Esophagus (tissue), 2 donors: Measurements from ENCODE around the gene SIRT3. TPM values are rescaled to one million over a fixed set of nuclear protein-coding genes. Genes with fewer than 3 reads are reported as not detected.

Source experiments
- H3K27ac ChIP-seq, 2 donors: one replicate each; pipeline ENCODE4 v1.5.1; 2013; ENCODE audit warnings: low read depth in 2 of 2, mild to moderate bottlenecking in 2 of 2, inconsistent platforms in 1 of 2, low read length in 1 of 2, moderate library complexity in 1 of 2
- H3K27me3 ChIP-seq, 2 donors: one replicate each; pipeline ENCODE4 v1.6.1; 2013; ENCODE audit warnings: low read length in 2 of 2, control low read depth in 1 of 2, mild to moderate bottlenecking in 1 of 2; ENCODE audit not compliant: insufficient read depth in 2 of 2, control insufficient read depth in 1 of 2
- H3K36me3 ChIP-seq, 2 donors: one replicate each; pipeline ENCODE4 v1.6.1; 2013; ENCODE audit warnings: low read length in 1 of 2; ENCODE audit not compliant: control insufficient read depth in 2 of 2, insufficient read depth in 2 of 2
- H3K4me1 ChIP-seq, 2 donors: one replicate each; pipeline ENCODE4 v1.6.1; 2013; ENCODE audit warnings: low read length in 1 of 2; ENCODE audit not compliant: control insufficient read depth in 2 of 2, insufficient read depth in 2 of 2
- H3K4me3 ChIP-seq, 2 donors: one replicate each; pipeline ENCODE4 v1.5.1; 2013; ENCODE audit warnings: low read length in 2 of 2, mild to moderate bottlenecking in 2 of 2, low read depth in 1 of 2, moderate library complexity in 1 of 2
- H3K9me3 ChIP-seq, 2 donors: one replicate each; pipeline ENCODE4 v1.6.1; 2013; ENCODE audit warnings: mild to moderate bottlenecking in 2 of 2, low read depth in 1 of 2, low read length in 1 of 2, moderate library complexity in 1 of 2; ENCODE audit not compliant: control insufficient read depth in 2 of 2, insufficient read depth in 1 of 2
- WGBS, 2 donors: extraction: QIAGEN DNeasy Blood & Tissue Kit; methylation state at CpG; one replicate each; pipeline ENCODE4 v1.1.7; 2013; 5-methylcytosine and 5-hydroxymethylcytosine counted together
- polyA plus RNA-seq, 2 donors: library from polyadenylated mRNA; stranded (reverse); fragments of 200-250 nt; gene quantifications; one replicate each; pipeline ENCODE4 v1.2.3, GENCODE V29; 2013
- donor health status: healthy with polysubstance abuse.
- donor health status: Bipolar disorder and iron deficiency.

SIRT3 gene
- polyA plus RNA-seq, 2 donors, result 7.9 to 13.5 TPM

DNA sequence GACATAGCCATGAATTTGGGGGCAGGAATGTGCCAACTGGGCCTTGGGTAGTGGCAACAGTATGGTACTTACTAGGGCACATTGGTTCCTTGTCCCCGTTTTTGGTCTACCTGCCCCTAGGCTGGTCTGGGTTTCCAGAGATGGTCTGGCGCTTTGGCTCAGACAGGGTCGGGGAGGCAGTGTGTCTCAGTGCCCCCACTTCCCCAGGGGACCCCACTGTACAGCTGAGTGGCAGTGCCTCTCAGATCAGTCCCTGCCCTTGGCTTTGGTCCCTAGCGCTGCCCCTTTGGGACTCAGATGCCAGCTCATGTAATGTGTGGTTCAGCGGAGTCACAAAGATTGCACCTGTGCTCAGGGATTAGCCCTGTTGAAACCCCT, 25.4 kb downstream of the SIRT3 start:
- no peaks in the 10 kb centered on the region for H3K9me3 ChIP-seq
- no peak overlapping the region for H3K27ac ChIP-seq
- peaks cover 12 to 49% of the 10 kb centered on the region in 2 donors for H3K36me3 ChIP-seq
- no peaks in the 10 kb centered on the region for H3K27me3 ChIP-seq
- 90 to 96% methylated on average over 5 of the region's 5 CpGs for WGBS, 2 donors
- H3K4me1 ChIP-seq, result peaks cover 8 to 22% of the 10 kb centered on the region in 2 donors
- H3K4me3 ChIP-seq, result no peak overlapping the region

DNA sequence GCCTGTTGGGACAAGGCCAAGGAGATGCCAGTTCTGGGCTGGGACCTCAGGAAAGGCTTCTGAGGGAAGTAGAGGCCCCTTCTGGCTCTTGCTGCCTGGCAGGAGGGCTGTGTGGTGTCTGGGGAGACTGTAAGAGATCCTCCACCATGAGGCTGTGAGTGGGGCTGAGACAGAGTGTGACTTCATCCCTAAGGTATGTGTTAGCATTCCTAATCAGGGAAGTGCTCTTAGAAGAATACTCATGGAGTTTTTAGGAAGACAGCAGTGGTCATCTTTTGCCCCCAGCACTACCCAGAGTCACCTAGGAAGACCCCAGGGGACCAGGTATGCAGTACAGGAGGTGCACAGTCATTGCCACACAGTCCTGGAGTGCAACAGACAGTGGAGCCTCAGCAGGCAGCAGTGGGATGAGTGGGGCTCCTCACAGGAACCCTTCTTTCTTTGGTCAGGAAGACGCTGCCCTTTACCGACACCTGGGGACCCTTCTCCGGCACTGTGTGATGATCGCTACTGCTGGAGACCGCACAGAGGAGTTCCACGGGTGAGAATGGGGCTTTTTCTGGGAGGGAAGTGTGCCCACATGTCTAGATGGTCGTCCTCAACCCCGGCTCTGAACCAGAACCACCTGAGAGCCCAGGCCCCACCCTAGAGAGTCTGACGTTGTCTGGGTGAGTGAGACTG, 25.9 kb downstream of the SIRT3 start:
- Histone ChIP-seq H3K4me3 (no peak overlapping the region), H3K36me3 (peaks cover 12 to 48% of the 10 kb centered on the region in 2 donors), H3K9me3 (no peaks in the 10 kb centered on the region), H3K4me1 (peaks cover 8 to 27% of the 10 kb centered on the region in 2 donors), H3K27me3 (no peaks in the 10 kb centered on the region), H3K27ac (peak overlapping the region in 1 of 2 donors; percentile 42)
- WGBS, 2 donors, result 86 to 88% methylated on average over 9 of the region's 9 CpGs

GRCh38 chr11:209275-210121, 26.6 kb downstream of the SIRT3 start:
- H3K4me3 ChIP-seq, result peak overlapping the region; percentile 78 to 92
- peaks cover 17 to 52% of the 10 kb centered on the region in 2 donors for H3K36me3 ChIP-seq
- 45 to 48% methylated on average over 29 of the region's 29 CpGs for WGBS, 2 donors

GRCh38 chr11:208917-209260, 27.3 kb downstream of the SIRT3 start:
- Histone ChIP-seq H3K4me1 (peaks cover 8 to 25% of the 10 kb centered on the region in 2 donors), H3K36me3 (peaks cover 18 to 52% of the 10 kb centered on the region in 2 donors), H3K27me3 (no peaks in the 10 kb centered on the region), H3K9me3 (no peaks in the 10 kb centered on the region), H3K4me3 (peak overlapping the region; percentile 78 to 92), H3K27ac (peak overlapping the region; percentile 97 to 100)
- 1% methylated on average over 24 to 26 of the region's 26 CpGs for WGBS, 2 donors

More at GRCh38 chr11:209275-210121, 26.6 kb downstream of the SIRT3 start:
- H3K9me3 ChIP-seq, result no peaks in the 10 kb centered on the region
- H3K27me3 ChIP-seq, result no peaks in the 10 kb centered on the region
- H3K27ac ChIP-seq, result peak overlapping the region; percentile 74 to 97
- H3K4me1 ChIP-seq, result peaks cover 8 to 27% of the 10 kb centered on the region in 2 donors

- H3K4me3 ChIP-seq, result peak overlapping the region; percentile 78 to 92
- no peaks in the 10 kb centered on the region for H3K9me3 ChIP-seq
- H3K36me3 ChIP-seq, result peaks cover 15 to 55% of the 10 kb centered on the region in 2 donors
- H3K27ac ChIP-seq, result peak overlapping the region; percentile 97 to 100
- H3K27me3 ChIP-seq, result no peaks in the 10 kb centered on the region
- 0% methylated on average over 57 of the region's 57 CpGs for WGBS, 2 donors
- peaks cover 10 to 25% of the 10 kb centered on the region in 2 donors for H3K4me1 ChIP-seq
Observed at GRCh38 chr11:208181-208916, 27.8 kb downstream of the SIRT3 start.

DNA sequence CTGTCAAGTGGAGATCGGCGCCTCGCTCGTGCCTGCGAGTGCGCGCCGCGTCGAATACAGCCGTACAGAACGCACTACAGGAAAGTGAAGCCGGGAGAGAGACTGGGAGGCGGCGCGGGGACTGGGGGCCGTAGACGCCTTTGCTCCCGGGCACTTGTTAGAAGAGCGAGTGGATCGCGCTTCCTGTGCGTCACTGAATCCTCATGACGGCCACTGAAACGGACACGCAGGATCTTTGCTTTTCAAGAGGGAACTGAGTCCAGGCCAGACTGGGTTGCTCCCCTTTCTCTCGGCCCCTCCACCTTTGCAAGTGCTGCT, 28.3 kb downstream of the SIRT3 start:
- Histone ChIP-seq H3K27ac (peak overlapping the region; percentile 97 to 100), H3K4me1 (peaks cover 12 to 25% of the 10 kb centered on the region in 2 donors), H3K4me3 (peak overlapping the region; percentile 78 to 92), H3K36me3 (peaks cover 13 to 53% of the 10 kb centered on the region in 2 donors), H3K27me3 (no peaks in the 10 kb centered on the region), H3K9me3 (no peaks in the 10 kb centered on the region)
- 0% methylated on average over 27 of the region's 27 CpGs for WGBS, 2 donors

DNA sequence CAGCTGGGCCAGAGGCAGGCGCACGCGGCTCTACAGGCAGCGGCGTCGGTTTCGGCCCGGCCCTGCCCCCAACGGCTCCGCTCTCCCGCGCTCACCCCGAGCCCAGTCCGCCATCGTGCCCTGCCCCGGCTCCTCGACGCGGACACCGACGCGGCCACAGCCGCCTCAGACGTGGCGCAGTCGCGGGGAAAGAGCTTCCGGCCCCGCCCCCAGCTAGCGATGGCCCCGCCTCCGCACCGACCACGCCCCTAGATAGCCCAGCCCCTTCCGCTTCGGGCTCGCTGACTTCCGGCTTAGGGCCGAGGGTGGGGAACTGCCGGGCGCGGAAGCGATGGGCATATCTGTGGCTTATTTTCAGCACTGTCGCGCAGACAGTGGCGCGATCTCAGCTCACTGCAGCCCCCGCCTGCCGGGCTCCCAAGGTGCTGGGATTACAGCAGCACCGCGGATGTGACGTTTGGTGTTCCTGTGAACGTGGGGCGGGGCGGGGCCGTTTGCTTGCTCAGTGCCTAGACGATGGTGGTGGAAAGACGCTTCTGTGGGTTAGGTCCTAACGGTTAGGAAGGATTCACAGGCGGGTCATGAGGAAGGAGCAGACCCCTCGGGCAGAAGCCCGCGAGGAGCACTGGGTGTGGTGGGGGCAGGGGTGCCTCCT, 28.8 kb downstream of the SIRT3 start, which contains the start of the genes BET1L and RIC8A:
TSS of gene BET1L (minus strand) at position 192 of the 655 bp plus-strand sequence. CDS start at position 114, 78 bp downstream.
TSS of gene RIC8A (plus strand) at position 501 of the 655 bp plus-strand sequence. CDS start 1,147 bp downstream, outside the sequence.
- peaks cover 12 to 23% of the 10 kb centered on the region in 2 donors for H3K4me1 ChIP-seq
- WGBS, 2 donors, result 0% methylated on average over 63 of the region's 63 CpGs
- H3K27me3 ChIP-seq, result no peaks in the 10 kb centered on the region
- peak within 1 kb of the TSS; percentile 78 to 92 for H3K4me3 ChIP-seq
- H3K27ac ChIP-seq, result peak within 1 kb of the TSS; percentile 97 to 100
- H3K36me3 ChIP-seq, result peaks cover 12 to 48% of the 10 kb centered on the region in 2 donors
- H3K9me3 ChIP-seq, result no peaks in the 10 kb centered on the region

DNA sequence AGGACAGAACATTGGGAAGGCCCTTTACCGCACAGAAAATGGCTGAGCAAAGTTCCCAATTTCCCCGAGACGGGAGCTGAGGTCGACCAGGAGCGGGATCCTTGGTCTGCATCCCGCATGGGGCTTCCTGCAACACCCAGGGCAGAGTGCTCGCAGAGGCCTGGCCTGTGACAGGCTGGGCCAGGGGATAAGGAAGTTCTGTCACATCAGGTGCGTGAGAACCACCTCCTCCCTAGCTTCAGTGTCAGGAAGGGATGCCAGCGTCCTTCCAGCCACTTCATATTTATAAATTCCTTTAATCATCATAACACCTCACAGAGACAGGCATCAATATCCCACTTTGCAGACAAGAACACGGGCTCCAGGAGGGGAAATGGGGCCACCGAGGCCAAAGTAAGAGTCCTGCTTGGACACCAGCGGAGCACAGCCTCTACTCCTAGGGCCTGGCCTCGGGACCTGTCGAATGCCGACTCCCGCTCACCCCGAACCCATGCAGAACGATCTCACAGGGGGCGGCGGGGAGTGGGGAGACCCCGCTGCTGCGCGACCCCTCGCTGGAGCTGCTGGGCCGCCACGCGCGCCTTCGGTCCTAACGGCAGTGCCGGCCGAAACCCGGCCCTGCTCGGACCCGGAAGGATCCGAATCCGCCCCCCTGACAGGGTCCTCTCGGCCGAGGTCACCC, 29.5 kb downstream of the SIRT3 start:
- Histone ChIP-seq H3K4me1 (peaks cover 12 to 23% of the 10 kb centered on the region in 2 donors), H3K36me3 (peaks cover 8 to 43% of the 10 kb centered on the region in 2 donors), H3K4me3 (peak overlapping the region; percentile 78 to 92), H3K27me3 (no peaks in the 10 kb centered on the region), H3K9me3 (no peaks in the 10 kb centered on the region), H3K27ac (peak overlapping the region; percentile 97 to 100)
- WGBS, 2 donors, result 1 to 2% methylated on average over 36 to 39 of the region's 39 CpGs
